DMS53 treated with DMSO at 0.1 percent for 48 hours (cell line): ENCODE measurements around the gene SVEP1.
"Not testable (repeated sequence)": the region's sequence is repeated elsewhere in the genome, so short reads cannot be mapped to it uniquely, and the experiment has no call there.

Experiments used
- DNase-seq: peaks from one replicate; lab custom pipeline; 2025; ENCODE audit not compliant: unreplicated experiment; lab: John Stamatoyannopoulos, UW

SVEP1 gene

GRCh38 chr9:110447476-110447875 is 132.1 kb downstream of the SVEP1 start:
- no peak for DNase-seq

DNA sequence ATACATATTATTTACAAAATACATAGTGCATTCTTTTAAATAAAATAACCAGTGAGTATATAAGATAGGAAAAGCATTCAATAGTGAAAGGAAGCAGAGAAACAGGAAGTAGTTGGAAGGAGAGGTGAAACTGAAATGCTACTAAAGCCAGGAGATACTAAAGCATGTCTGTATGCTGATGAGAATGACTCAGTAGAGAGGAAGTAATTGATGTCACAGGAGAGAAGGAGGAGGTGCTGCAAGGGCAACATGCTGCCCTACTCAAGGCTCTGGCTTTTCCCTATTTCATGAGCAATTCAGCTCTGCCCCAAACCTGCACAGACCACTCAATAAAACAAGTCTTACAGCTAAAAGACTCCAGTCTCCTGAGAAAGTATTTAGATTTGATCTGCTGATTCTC is 133.4 kb downstream of the SVEP1 start:
- no peak for DNase-seq

- DNase-seq = no peak
Observed at GRCh38 chr9:110444911-110445310, 134.6 kb downstream of the SVEP1 start.

- DNase-seq = no peak
Observed at GRCh38 chr9:110443866-110444220, 135.7 kb downstream of the SVEP1 start.

DNA sequence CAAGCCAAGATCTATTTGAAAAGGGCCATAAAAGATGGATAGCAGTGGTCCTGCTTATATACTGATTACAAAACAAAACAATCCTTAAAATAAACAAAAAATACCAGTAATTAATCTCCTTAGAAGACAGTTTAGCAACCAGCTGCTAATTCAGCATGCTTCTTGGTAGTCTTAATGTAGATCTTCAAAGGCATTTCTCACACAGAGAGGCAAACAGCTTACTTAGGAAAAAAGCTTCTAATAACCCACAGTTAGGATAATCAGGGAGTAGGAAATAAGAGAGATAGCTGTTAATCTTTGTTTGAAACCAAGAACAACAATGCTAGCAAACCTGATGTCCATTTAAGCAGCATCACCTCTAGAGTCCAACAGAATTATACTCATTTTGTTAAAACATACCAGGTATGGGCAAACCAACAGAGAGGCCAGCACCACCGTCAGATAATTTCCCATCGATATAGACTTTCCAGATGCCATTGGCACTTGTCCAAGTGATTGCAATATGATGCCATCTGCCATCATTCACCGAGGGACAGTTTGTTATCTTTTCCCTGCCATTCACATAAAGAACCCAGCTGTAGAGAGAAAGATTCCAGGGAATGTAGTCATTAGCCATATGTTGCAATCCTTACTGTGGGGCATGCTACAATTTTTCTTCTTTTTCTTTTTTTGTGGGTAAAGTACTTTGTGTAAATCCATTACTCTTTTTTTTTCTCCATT is 136.2 kb downstream of the SVEP1 start:
- DNase-seq = peak; percentile 6

- DNase-seq = no peak
Observed at GRCh38 chr9:110440796-110441195, 138.7 kb downstream of the SVEP1 start.

DNA sequence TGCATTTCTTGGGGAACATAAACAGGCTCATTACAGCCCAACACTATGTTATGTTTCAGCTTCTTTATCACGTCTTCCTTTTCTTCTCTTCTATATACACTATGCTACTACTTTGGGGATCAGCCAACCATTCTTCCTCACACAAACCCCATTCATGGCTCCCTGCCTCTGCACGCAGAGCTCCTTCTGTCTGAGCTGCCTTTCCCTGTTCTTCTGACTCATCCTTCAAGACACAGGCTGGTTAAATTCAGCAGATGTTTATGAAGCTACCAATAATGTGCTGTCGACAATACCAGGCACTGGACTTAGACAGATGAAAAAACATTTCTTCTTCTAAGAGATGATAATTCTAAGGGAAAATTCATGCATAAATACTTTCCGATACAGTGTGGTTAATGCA is 139.4 kb downstream of the SVEP1 start:
- no peak for DNase-seq

GRCh38 chr9:110432253-110432652 is 147.3 kb downstream of the SVEP1 start:
- DNase-seq = no peak

DNA sequence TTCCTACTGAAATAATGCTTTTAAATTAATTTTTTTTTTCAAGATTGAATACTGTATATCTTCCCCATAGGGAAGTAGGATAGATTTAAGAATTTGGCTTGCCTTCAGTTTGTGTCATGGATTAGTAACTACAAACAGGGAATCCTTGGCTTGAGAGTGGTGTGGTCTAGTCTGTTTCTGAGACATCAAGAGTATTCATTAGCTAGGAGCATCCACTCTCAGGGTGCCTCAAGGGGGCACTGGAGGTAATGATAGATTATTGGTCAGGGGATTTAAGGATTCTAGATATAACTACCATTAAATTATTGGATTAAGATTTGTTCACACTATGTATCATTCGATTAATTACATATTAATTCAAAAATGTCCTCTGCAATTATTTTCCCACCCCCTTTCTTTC is 150.1 kb downstream of the SVEP1 start:
- DNase-seq = no peak

- peak; percentile 3 for DNase-seq
Observed at GRCh38 chr9:110427497-110428104, 151.9 kb downstream of the SVEP1 start.

DNA sequence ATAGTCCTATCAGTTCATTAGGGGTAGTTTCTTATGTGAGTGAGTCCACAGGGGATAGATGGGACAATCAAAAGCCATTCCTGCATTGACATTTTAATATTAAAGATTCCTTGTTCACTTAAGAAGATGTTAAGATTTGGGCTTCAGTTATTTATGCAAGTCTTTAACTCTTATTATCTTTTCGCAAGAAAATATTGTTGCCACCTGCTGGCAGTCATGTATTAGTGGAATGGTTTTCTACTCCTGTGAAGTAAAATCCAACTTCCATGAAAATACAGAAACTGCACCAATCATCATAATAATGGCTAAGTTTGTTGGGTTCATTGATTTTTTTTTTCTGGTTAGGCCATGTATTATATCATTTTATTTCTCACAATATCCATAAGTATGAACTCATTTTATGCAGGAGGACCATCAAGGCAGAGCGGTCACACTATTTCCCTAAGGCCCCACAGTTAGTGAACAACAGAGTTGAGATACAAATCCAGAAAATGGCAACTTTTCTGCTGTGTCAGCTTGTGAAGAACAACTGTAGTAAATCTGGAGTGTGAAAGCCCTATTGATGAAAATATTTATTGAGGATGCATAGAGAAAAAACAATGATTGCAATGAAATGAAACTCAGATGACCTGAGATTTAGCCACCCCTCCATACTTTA is 153.4 kb downstream of the SVEP1 start:
- no peak for DNase-seq

GRCh38 chr9:110414471-110414870 is 165.1 kb downstream of the SVEP1 start:
- DNase-seq = no peak

- DNase-seq = no peak
Observed at GRCh38 chr9:110410961-110411360, 168.6 kb downstream of the SVEP1 start.

DNA sequence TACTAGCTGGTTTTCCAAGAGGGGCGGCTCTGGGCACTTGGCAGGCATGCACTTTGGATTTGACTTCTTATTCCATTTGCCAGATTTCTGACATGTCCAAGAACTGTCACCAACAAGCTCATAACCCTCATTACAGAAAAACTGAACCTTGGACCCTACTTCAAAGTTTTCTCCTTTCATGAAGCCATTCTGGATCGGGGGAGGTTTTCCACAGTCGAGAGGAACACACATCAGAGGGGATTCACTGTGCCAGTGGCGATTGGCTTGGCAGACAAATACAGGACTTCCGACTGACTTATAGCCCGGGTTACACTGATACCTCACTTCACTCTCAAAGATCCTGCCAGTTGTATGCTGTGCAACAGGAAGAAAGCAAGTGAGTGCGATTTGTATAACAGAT is 170.9 kb downstream of the SVEP1 start:
- DNase-seq = no peak

- DNase-seq = no peak
Observed at GRCh38 chr9:110405858-110406443, 173.6 kb downstream of the SVEP1 start.

DNA sequence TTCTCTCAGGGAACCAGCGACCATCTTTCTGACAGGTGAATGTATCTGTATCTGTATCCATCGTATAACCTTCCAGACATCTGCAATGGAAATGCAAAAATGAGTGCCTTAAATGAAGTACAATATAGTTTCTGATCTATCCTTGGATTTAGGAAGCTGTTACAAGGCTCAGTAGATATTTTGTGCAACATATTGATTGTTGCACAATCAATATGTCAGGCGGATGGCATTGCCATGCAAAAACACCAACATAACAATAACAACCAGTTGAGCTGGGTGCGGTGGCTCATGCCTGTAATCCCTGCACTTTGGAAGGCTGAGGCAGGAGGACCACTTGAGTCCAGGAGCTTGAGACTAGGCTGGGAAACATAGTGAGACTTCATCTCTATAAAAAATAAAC is 175.1 kb downstream of the SVEP1 start:
- DNase-seq = no peak

DNA sequence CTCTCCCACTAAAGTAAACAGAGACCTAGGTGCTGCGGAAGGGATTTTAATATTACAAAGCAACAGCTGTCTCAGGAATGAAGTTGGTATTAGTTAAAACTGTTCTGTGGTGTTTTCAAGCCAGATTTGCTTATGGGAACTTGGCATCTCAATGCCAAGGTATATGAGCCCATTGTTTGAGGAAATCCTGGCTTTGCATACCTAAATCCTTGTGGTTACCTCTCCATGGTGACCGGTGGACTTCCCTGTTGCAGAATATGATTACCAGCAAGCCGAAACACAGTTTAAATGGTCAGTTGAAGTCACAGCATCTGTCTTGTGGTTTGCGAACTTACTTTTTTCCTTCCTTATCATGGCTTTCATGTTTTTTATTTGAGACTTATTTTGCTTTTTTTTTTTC is 179.6 kb downstream of the SVEP1 start:
- DNase-seq = no peak

GRCh38 chr9:110398992-110399391 is 180.5 kb downstream of the SVEP1 start:
- DNase-seq = not testable (repeated sequence)

DNA sequence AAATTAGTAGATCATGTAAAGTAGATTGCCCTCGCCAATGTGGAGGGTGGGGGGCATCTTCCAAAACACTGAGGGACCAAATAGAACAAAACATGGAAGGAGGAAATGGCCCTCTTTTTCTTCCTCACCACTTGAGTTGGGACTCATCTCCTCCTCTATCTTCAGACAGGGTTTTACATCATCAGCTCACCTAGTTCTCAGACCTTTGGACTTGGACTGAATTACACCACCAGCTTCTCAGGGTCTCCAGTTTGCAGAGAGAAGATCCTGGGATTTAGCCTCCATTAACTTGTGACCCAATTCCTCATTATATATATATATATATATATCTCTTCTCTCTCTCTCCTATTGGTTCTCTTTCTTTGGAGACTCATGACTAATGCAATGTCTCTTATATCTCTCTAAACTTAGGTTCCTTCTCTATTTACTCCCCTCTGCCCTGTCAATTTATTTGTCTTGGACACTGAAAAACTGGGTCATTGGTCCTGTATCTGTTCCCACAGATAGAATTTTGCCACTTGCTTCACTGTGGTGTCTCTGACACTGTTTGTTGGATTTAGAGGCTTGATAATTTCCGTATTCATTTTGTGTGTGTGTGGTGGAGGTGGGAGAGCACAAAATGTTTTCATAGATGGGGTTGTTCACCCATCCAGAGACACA is 187.6 kb downstream of the SVEP1 start:
- DNase-seq = no peak

DNA sequence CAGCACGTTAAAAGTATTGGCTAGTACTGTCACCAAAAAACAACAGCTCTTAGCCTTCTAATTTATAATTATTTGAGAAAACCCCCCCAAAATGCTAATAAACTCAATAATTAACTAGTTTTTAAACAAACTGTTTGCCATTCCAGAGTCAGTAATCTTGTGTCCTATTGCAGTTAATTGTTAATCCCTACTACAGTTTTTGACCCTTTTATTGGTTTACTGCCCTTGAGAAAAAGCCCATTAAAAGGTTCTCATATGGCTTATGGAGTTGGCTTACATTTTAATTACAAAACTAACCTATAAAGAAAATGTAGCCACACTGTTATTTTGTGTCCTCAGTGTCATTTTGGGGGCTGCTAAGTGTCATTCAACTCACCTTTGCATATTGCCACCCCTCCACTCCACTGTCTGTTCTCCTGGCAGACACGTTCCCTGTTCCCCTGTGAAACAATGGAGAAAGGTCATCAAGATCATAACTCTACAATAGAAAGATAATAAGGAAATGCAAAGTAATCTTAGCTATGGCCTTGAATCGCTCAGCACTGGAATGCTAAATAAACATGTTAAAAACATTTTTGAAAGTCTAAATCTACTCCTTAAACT is 190.3 kb downstream of the SVEP1 start:
- DNase-seq = no peak

- DNase-seq = no peak
Observed at GRCh38 chr9:110383491-110383890, 196.1 kb downstream of the SVEP1 start.
